SU-DHL-6 (cell line): Measurements from ENCODE around the gene FBXL16.

Experiments used
- EZH2phosphoT487 ChIP-seq: fragments of 200-600 bp; sonication (generic), shearing (Covaris generic); conservative IDR thresholded peaks from 2 replicates; pipeline ENCODE4 v1.6.1; 2018; ENCODE audit warnings: mild to moderate bottlenecking, antibody characterized with exemption, low read length, moderate library complexity, mixed read lengths
- TF ChIP-seq, protein P1 (sequence below): fragments of 200-600 bp; sonication (generic); IDR thresholded peaks from one replicate; pipeline ENCODE4 v1.5.1; 2017; ENCODE audit warnings: antibody characterized with exemption, mild to moderate bottlenecking, low read length, moderate library complexity; ENCODE audit not compliant: insufficient read depth, poor library complexity, severe bottlenecking

GRCh38 chr16:707062-707538 is 1.5 kb upstream of the FBXL16 start:
- TF ChIP-seq, protein P1, sequence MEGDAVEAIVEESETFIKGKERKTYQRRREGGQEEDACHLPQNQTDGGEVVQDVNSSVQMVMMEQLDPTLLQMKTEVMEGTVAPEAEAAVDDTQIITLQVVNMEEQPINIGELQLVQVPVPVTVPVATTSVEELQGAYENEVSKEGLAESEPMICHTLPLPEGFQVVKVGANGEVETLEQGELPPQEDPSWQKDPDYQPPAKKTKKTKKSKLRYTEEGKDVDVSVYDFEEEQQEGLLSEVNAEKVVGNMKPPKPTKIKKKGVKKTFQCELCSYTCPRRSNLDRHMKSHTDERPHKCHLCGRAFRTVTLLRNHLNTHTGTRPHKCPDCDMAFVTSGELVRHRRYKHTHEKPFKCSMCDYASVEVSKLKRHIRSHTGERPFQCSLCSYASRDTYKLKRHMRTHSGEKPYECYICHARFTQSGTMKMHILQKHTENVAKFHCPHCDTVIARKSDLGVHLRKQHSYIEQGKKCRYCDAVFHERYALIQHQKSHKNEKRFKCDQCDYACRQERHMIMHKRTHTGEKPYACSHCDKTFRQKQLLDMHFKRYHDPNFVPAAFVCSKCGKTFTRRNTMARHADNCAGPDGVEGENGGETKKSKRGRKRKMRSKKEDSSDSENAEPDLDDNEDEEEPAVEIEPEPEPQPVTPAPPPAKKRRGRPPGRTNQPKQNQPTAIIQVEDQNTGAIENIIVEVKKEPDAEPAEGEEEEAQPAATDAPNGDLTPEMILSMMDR: no peak
- no peak for TF ChIP-seq EZH2phosphoT487
